K562 (cell line): ENCODE data around the gene COQ10B. TPM values are rescaled to one million over a fixed set of nuclear protein-coding genes. Genes with fewer than 3 reads are reported as not detected.

Source experiments
- BRCA1 ChIP-seq, 2 experiments: fragments of 450-650 bp in 1 of 2; sonication (generic) in 1 of 2; formaldehyde crosslinking in 1 of 2; IDR thresholded peaks; 2 replicates each; pipeline versions ENCODE4 v1.5.0 to v1.6.1; 2017 to 2020; ENCODE audit warnings: mild to moderate bottlenecking in 1 of 2, missing genetic modification reagents in 1 of 2
- CEBPB ChIP-seq: fragments of 450-650 bp; IDR thresholded peaks from 2 replicates; pipeline ENCODE4 v1.6.1; 2016; ENCODE audit warnings: missing genetic modification characterization, missing compliant biosample characterization
- DPF2 ChIP-seq: fragments of 450-650 bp; IDR thresholded peaks from 2 replicates; pipeline ENCODE4 v1.6.1; 2016
- FOXJ2 ChIP-seq: fragments of 200-800 bp; sonication (Bioruptor generic); IDR thresholded peaks from 2 replicates; pipeline ENCODE4 v1.6.1; 2016; ENCODE audit warnings: missing genetic modification characterization, missing compliant biosample characterization
- HNRNPUL1 ChIP-seq: fragments of 200-400 bp; formaldehyde crosslinking; IDR thresholded peaks from 2 replicates; pipeline ENCODE4 v1.6.1; 2017; ENCODE audit warnings: low read length
- LARP7 ChIP-seq: fragments of 450-650 bp; IDR thresholded peaks from 2 replicates; pipeline ENCODE4 v1.6.1; 2016
- MED1 ChIP-seq: sonication (generic); formaldehyde crosslinking; IDR thresholded peaks from 2 replicates; pipeline ENCODE4 v1.8.1; 2023; ENCODE audit warnings: missing genetic modification reagents, borderline replicate concordance
- MTF1 ChIP-seq: fragments of 250-450 bp; sonication (Bioruptor Pico); IDR thresholded peaks from 2 replicates; pipeline ENCODE4 v1.9.0; 2021; ENCODE audit warnings: moderate library complexity, mild to moderate bottlenecking, inconsistent platforms, borderline replicate concordance
- MYNN ChIP-seq, 2 experiments: sonication (generic); formaldehyde crosslinking in 1 of 2; IDR thresholded peaks; 2 replicates each; pipeline versions ENCODE4 v1.5.0 to v1.6.1; 2016 to 2020; ENCODE audit warnings: antibody characterized with exemption in 1 of 2, missing genetic modification reagents in 1 of 2
- NCOA4 ChIP-seq: fragments of 450-650 bp; IDR thresholded peaks from 2 replicates; pipeline ENCODE4 v1.6.1; 2018; ENCODE audit warnings: mild to moderate bottlenecking; ENCODE audit not compliant: partially characterized antibody
- PPARD ChIP-seq: fragments of 250-450 bp; sonication (Bioruptor Pico); IDR thresholded peaks from 2 replicates; pipeline ENCODE4 v1.8.0; 2022; ENCODE audit warnings: inconsistent platforms, mild to moderate bottlenecking, moderate library complexity
- RB1 ChIP-seq: fragments of 450-650 bp; IDR thresholded peaks from 2 replicates; pipeline ENCODE4 v1.6.1; 2017; ENCODE audit warnings: low read depth, mild to moderate bottlenecking
- SRSF3 ChIP-seq: fragments of 200-400 bp; formaldehyde crosslinking; IDR thresholded peaks from 2 replicates; pipeline ENCODE4 v1.6.1; 2016; ENCODE audit warnings: mild to moderate bottlenecking, low read length, moderate library complexity; ENCODE audit not compliant: insufficient read depth
- SRSF7 ChIP-seq: fragments of 200-400 bp; formaldehyde crosslinking; optimal IDR thresholded peaks from 2 replicates; pipeline ENCODE3; 2017; ENCODE audit warnings: mild to moderate bottlenecking, low read depth, low read length
- TAF7 ChIP-seq: fragments of 450-650 bp; IDR thresholded peaks from 2 replicates; pipeline ENCODE4 v1.6.1; 2016; ENCODE audit warnings: missing genetic modification characterization, missing compliant biosample characterization
- TARDBP ChIP-seq: fragments of 450-650 bp; IDR thresholded peaks from 2 replicates; pipeline ENCODE4 v1.6.1; 2016
- TCF3 ChIP-seq: sonication (generic); formaldehyde crosslinking; IDR thresholded peaks from 2 replicates; pipeline ENCODE4 v1.4.0; 2020; ENCODE audit warnings: mild to moderate bottlenecking, missing genetic modification reagents
- TEAD4 ChIP-seq, 2 experiments: sonication (generic) in 1 of 2; formaldehyde crosslinking in 1 of 2; IDR thresholded peaks; 2 replicates each; pipeline versions ENCODE4 v1.6.1 to v1.8.0; 2012 to 2022; ENCODE audit warnings: borderline replicate concordance in 1 of 2, inconsistent platforms in 1 of 2, low read length in 1 of 2, mild to moderate bottlenecking in 1 of 2, missing genetic modification reagents in 1 of 2
- ZFX ChIP-seq: sonication (generic); formaldehyde crosslinking; IDR thresholded peaks from 2 replicates; pipeline ENCODE4 v1.8.0; 2022; ENCODE audit warnings: mild to moderate bottlenecking, missing genetic modification reagents, moderate library complexity
- ZKSCAN1 ChIP-seq: fragments of 150-350 bp; IDR thresholded peaks from 2 replicates; pipeline ENCODE4 v1.6.1; 2016; ENCODE audit warnings: low read depth, low read length
- ZNF146 ChIP-seq: IDR thresholded peaks from one replicate; pipeline ENCODE4 v1.6.1; 2018; ENCODE audit warnings: missing compliant biosample characterization; ENCODE audit not compliant: unreplicated experiment
- ZNF24 ChIP-seq: fragments of 450-650 bp; IDR thresholded peaks from 2 replicates; pipeline ENCODE4 v1.6.1; 2016
- ZNF707 ChIP-seq: fragments of 250-450 bp; sonication (Bioruptor Pico); conservative IDR thresholded peaks from 2 replicates; pipeline ENCODE4 v1.8.0; 2022; ENCODE audit warnings: inconsistent platforms, mild to moderate bottlenecking, moderate library complexity
- polyA plus RNA-seq, 8 experiments: library from polyadenylated mRNA; depleted of rRNA in 4 of 8; stranded (reverse) in 5 of 8; unstranded in 3 of 8; fragments of >200 nt; fragmentation: Nextera tagmentation in 2 of 8; fragmentation: Illumina TruSeq in 1 of 8; extraction: Ambion mirVana in 2 of 8; extraction: Trizol in 1 of 8; gene quantifications; 2 replicates each; pipeline versions ENCODE4 v1.2.1 to v1.2.3, GENCODE V29; 2011 to 2014; ENCODE audit warnings: inconsistent platforms in 1 of 8, missing spikeins in 1 of 8
- total RNA-seq, 7 experiments: library from RNA; depleted of rRNA in 6 of 7; stranded (reverse); fragments of >200 nt in 6 of 7; fragmentation: Illumina TruSeq in 2 of 7; extraction: Trizol in 2 of 7; gene quantifications; 2 replicates each; pipeline versions ENCODE4 v1.2.1 to v1.2.3, GENCODE V29; 2011 to 2021; ENCODE audit warnings: low replicate concordance in 1 of 7
- TF ChIP-seq, protein P1 (sequence below): fragments of 250-450 bp; sonication (Bioruptor Pico); IDR thresholded peaks from 2 replicates; pipeline ENCODE4 v1.8.0; 2022; ENCODE audit warnings: moderate library complexity, mild to moderate bottlenecking, inconsistent platforms
- TF ChIP-seq, protein P2 (sequence below): fragments of 250-450 bp; sonication (Bioruptor Pico); IDR thresholded peaks from 2 replicates; pipeline ENCODE4 v1.8.0; 2022; ENCODE audit warnings: inconsistent platforms
- TF ChIP-seq, protein P3 (sequence below): fragments of 450-650 bp; formaldehyde crosslinking; IDR thresholded peaks from 2 replicates; pipeline ENCODE4 v1.4.0; 2020; ENCODE audit warnings: mild to moderate bottlenecking, moderate library complexity

COQ10B gene
- total and polyA plus RNA-seq, 9 of the 15 experiments (the other 6 are each of a cell fraction or from before 2014, with no cell fraction given), result 3.1 to 13.1 (median 7.7) TPM

DNA sequence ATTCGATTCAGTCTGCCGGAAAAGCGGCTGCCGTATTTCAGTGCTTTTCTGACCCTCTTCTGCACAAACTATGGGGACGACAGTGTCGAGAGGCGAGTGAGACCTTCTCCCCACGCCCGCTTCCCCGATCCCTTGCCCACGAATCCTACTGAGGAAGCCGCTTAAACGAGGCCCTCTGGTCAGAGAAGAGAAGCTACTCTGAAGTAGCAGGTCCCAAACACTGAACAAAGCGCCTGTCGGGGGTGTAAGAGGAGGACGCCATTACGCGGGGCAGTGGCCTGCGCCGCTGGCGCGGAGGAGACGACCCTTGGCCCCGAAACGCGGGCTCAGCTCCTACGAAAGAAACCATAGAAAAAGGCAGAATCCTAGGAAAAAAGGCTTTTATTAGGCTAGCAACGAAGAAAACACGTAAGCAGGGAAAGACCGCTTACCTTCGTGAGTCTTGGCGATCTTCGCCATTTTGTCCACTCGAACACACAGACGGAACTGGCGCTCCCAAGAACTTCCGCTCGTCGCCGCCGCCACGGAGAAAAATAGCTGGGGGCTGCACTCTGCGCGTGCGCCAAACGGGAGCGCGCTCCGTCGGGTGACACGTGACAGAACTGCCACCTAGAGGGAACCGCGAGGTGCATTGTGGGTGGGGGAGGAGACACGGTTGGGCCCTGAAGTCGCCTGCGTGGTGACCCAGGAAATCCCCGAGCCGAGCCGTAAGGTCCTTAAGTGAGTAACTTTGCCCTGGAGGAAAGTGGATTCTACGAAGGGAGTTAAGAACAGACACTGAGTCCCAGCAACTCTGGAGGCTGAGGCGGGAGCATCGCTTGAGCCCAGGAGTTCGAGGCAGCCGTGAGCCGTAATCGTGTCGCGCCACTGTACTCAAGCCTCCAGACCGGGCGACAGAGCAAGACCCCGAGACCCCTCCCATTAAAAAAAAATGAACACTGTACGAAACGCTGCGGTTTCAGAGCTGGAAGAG is 18.5 kb upstream of the COQ10B start, which contains the start of gene SF3B1 (continued):
- no peak for TF ChIP-seq BRCA1 (IDR thresholded peaks at IDR 0.05)
- no peak for TF ChIP-seq BRCA1 (CRISPR knock-in tag; IDR thresholded peaks at IDR 0.05)
- 0 out of 2 replicates have a peak, but pooled peaks have one; percentile 22 for TF ChIP-seq DPF2
- peak; percentile 90 for TF ChIP-seq TAF7 (tag)
- TF ChIP-seq MED1 (CRISPR knock-in tag), result no peak
- TF ChIP-seq, protein P1, sequence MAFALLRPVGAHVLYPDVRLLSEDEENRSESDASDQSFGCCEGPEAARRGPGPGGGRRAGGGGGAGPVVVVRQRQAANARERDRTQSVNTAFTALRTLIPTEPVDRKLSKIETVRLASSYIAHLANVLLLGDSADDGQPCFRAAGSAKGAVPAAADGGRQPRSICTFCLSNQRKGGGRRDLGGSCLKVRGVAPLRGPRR (CRISPR knock-in tag), result no peak
- no peak for TF ChIP-seq CEBPB
- TF ChIP-seq TCF3 (CRISPR knock-in tag), result no peak
- TF ChIP-seq MYNN (IDR thresholded peaks at IDR 0.05), result no peak
- TF ChIP-seq MYNN (CRISPR knock-in tag; IDR thresholded peaks at IDR 0.05), result no peak
- no peak for TF ChIP-seq NCOA4
- peak; percentile 61; the same call in 1 of the 2 replicates for TF ChIP-seq TEAD4 (IDR thresholded peaks at IDR 0.05; ENCODE audit: low read length)
- no peak for TF ChIP-seq TEAD4 (CRISPR knock-in tag; IDR thresholded peaks at IDR 0.05; ENCODE audit: borderline replicate concordance)
- no peak for TF ChIP-seq FOXJ2 (tag)
- TF ChIP-seq RB1, result no peak
- TF ChIP-seq ZNF146 (CRISPR knock-in tag), result no peak
- TF ChIP-seq TARDBP, result no peak
- peak; percentile 83 for TF ChIP-seq ZFX
- TF ChIP-seq SRSF3, result 0 out of 2 replicates have a peak, but pooled peaks have one; percentile 83
- TF ChIP-seq HNRNPUL1, result no peak
- TF ChIP-seq PPARD (CRISPR knock-in tag), result no peak
- TF ChIP-seq MTF1 (CRISPR knock-in tag), result no peak
- no peak for TF ChIP-seq ZNF24
- 0 out of 2 replicates have a peak, but pooled peaks have one; percentile 47 for TF ChIP-seq ZKSCAN1
- TF ChIP-seq LARP7, result no peak
- no peak for TF ChIP-seq SRSF7
- TF ChIP-seq ZNF707, result no peak
- TF ChIP-seq, protein P2, sequence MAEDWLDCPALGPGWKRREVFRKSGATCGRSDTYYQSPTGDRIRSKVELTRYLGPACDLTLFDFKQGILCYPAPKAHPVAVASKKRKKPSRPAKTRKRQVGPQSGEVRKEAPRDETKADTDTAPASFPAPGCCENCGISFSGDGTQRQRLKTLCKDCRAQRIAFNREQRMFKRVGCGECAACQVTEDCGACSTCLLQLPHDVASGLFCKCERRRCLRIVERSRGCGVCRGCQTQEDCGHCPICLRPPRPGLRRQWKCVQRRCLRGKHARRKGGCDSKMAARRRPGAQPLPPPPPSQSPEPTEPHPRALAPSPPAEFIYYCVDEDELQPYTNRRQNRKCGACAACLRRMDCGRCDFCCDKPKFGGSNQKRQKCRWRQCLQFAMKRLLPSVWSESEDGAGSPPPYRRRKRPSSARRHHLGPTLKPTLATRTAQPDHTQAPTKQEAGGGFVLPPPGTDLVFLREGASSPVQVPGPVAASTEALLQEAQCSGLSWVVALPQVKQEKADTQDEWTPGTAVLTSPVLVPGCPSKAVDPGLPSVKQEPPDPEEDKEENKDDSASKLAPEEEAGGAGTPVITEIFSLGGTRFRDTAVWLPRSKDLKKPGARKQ (CRISPR knock-in tag), result no peak
- TF ChIP-seq, protein P3, sequence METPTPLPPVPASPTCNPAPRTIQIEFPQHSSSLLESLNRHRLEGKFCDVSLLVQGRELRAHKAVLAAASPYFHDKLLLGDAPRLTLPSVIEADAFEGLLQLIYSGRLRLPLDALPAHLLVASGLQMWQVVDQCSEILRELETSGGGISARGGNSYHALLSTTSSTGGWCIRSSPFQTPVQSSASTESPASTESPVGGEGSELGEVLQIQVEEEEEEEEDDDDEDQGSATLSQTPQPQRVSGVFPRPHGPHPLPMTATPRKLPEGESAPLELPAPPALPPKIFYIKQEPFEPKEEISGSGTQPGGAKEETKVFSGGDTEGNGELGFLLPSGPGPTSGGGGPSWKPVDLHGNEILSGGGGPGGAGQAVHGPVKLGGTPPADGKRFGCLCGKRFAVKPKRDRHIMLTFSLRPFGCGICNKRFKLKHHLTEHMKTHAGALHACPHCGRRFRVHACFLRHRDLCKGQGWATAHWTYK, result 0 out of 2 replicates have a peak, but pooled peaks have one; percentile 18
